Mesendoderm (in vitro differentiated cells): ENCODE data around the gene ARMH3.

Experiments
- DNase-seq: peaks from one replicate; pipeline ENCODE4 v3.0.0; 2013
- H2AK5ac ChIP-seq: 2 replicates; pipeline ENCODE4 v1.6.1; 2013; ENCODE audit warnings: low read length, inconsistent platforms
- H2BK120ac ChIP-seq: 2 replicates; pipeline ENCODE4 v1.6.1; 2013; ENCODE audit warnings: low read depth, mild to moderate bottlenecking, low read length, moderate library complexity, mixed read lengths
- H2BK15ac ChIP-seq: replicated peaks from 2 replicates; pipeline ENCODE4 v1.6.1; 2013; ENCODE audit warnings: low read depth, mild to moderate bottlenecking, moderate library complexity
- H2BK5ac ChIP-seq: 2 replicates; pipeline ENCODE4 v1.6.1; 2013; ENCODE audit warnings: low read length, inconsistent platforms
- H3K18ac ChIP-seq: 2 replicates; pipeline ENCODE4 v1.6.1; 2013; ENCODE audit warnings: mild to moderate bottlenecking, low read length, mixed read lengths
- H3K23ac ChIP-seq: one replicate; pipeline ENCODE4 v1.6.1; 2013; ENCODE audit warnings: low read length
- H3K27ac ChIP-seq: 2 replicates; pipeline ENCODE4 v1.5.1; 2013; ENCODE audit warnings: low read depth, mild to moderate bottlenecking, inconsistent platforms, low read length, moderate library complexity
- H3K27me3 ChIP-seq: 2 replicates; pipeline ENCODE4 v1.6.1; 2013; ENCODE audit warnings: low read length, control low read depth, mild to moderate bottlenecking, inconsistent platforms; ENCODE audit not compliant: insufficient read depth, poor library complexity
- H3K36me3 ChIP-seq: 2 replicates; pipeline ENCODE4 v1.6.1; 2013; ENCODE audit warnings: low read length, inconsistent platforms; ENCODE audit not compliant: control insufficient read depth, insufficient read depth
- H3K4ac ChIP-seq: one replicate; pipeline ENCODE4 v1.6.1; 2013; ENCODE audit warnings: low read depth, mild to moderate bottlenecking, low read length, moderate library complexity
- H3K4me1 ChIP-seq: 2 replicates; pipeline ENCODE4 v1.6.1; 2013; ENCODE audit warnings: low read depth, low read length, inconsistent platforms; ENCODE audit not compliant: control insufficient read depth
- H3K4me2 ChIP-seq: 2 replicates; pipeline ENCODE4 v1.6.1; 2013; ENCODE audit warnings: low read length
- H3K4me3 ChIP-seq: 2 replicates; pipeline ENCODE4 v1.5.1; 2013; ENCODE audit warnings: mild to moderate bottlenecking, low read length
- H3K56ac ChIP-seq: one replicate; pipeline ENCODE4 v1.6.1; 2013; ENCODE audit warnings: low read length
- H3K79me1 ChIP-seq: 2 replicates; pipeline ENCODE4 v1.6.1; 2013; ENCODE audit warnings: low read length, inconsistent platforms
- H3K79me2 ChIP-seq: 2 replicates; pipeline ENCODE4 v1.6.1; 2013; ENCODE audit warnings: mild to moderate bottlenecking, low read length; ENCODE audit not compliant: control insufficient read depth, insufficient read depth
- H3K9ac ChIP-seq: 2 replicates; pipeline ENCODE4 v1.6.1; 2013; ENCODE audit warnings: low read length, inconsistent platforms
- H4K5ac ChIP-seq: one replicate; pipeline ENCODE4 v1.6.1; 2013; ENCODE audit warnings: low read length
- H4K8ac ChIP-seq: one replicate; pipeline ENCODE4 v1.6.1; 2013; ENCODE audit warnings: low read depth, mild to moderate bottlenecking, control low read depth, low read length, moderate library complexity
- WGBS: extraction: QIAGEN DNeasy Blood & Tissue Kit; methylation state at CpG from one replicate; pipeline ENCODE4 v1.1.7; 2013; ENCODE audit warnings: low lambda C conversion rate, missing lambda C conversion rate; ENCODE audit not compliant: insufficient coverage; ENCODE audit errors: extremely low coverage; 5-methylcytosine and 5-hydroxymethylcytosine counted together

Gene ARMH3

GRCh38 chr10:101838416-101838970 is 217.5 kb downstream of the ARMH3 start:
- DNase-seq, result no peak
- Histone ChIP-seq H3K4me1 (no peaks in the 10 kb centered on the region), H3K4ac (no peak overlapping the region), H3K27ac (no peak overlapping the region), H2BK15ac (no peak overlapping the region), H3K79me1 (no peaks in the 10 kb centered on the region), H3K79me2 (no peaks in the 10 kb centered on the region), H3K27me3 (peaks cover 2% of the 10 kb centered on the region), H4K5ac (no peak overlapping the region), H3K4me3 (no peak overlapping the region), H2AK5ac (no peak overlapping the region), H2BK5ac (no peak overlapping the region), H3K36me3 (no peaks in the 10 kb centered on the region), H3K56ac (no peak overlapping the region), H4K8ac (no peak overlapping the region), H3K9ac (no peak overlapping the region), H3K18ac (no peak overlapping the region), H3K4me2 (no peak overlapping the region), H2BK120ac (no peak overlapping the region), H3K23ac (no peak overlapping the region)
- no CpG with 5 or more reads among the region's 6 CpGs for WGBS

DNA sequence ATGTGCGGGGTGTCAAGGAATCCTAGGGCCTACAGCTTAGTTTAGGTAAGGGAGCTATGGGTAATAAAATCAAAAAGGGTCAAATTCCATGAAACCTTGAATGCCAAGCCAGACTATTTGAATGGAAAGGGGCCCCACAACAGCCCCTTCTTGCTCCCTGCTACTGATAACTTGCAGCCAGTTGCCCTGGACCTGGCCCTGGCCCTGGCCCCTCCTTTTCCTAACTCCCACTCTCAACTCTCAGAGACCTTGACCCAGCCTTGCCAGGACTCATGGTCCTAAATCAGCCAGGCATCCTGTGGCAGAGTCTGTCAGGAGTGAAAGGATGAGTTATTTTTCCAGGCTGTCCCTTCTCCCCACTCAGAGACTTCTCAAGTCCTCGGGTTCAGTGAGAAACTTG is 218.2 kb downstream of the ARMH3 start:
- no peak overlapping the region for H3K4me2 ChIP-seq
- H3K56ac ChIP-seq, result no peak overlapping the region
- no peak overlapping the region for H4K5ac ChIP-seq
- no peaks in the 10 kb centered on the region for H3K36me3 ChIP-seq
- H3K27me3 ChIP-seq, result peaks cover 2% of the 10 kb centered on the region
- H2BK120ac ChIP-seq, result no peak overlapping the region
- no peak overlapping the region for H3K27ac ChIP-seq
- H3K23ac ChIP-seq, result no peak overlapping the region
- no peak overlapping the region for H2BK5ac ChIP-seq
- no peak overlapping the region for H3K9ac ChIP-seq
- H3K18ac ChIP-seq, result no peak overlapping the region
- no peak overlapping the region for H4K8ac ChIP-seq
- H3K79me1 ChIP-seq, result no peaks in the 10 kb centered on the region
- no peak overlapping the region for H2AK5ac ChIP-seq
- WGBS, result no CpG with 5 or more reads among the region's 2 CpGs
- no peak overlapping the region for H3K4me3 ChIP-seq
- no peak overlapping the region for H2BK15ac ChIP-seq
- no peak for DNase-seq
- no peaks in the 10 kb centered on the region for H3K4me1 ChIP-seq
- no peak overlapping the region for H3K4ac ChIP-seq
- no peaks in the 10 kb centered on the region for H3K79me2 ChIP-seq

GRCh38 chr10:101835362-101835761 is 220.6 kb downstream of the ARMH3 start:
- H4K5ac ChIP-seq, result no peak overlapping the region
- no peak overlapping the region for H2BK5ac ChIP-seq
- H3K4me3 ChIP-seq, result no peak overlapping the region
- no peak overlapping the region for H3K18ac ChIP-seq
- H3K4me1 ChIP-seq, result peaks cover 2% of the 10 kb centered on the region
- no CpG with 5 or more reads among the region's 4 CpGs for WGBS
- H3K23ac ChIP-seq, result no peak overlapping the region
- no peak overlapping the region for H4K8ac ChIP-seq
- H3K79me1 ChIP-seq, result no peaks in the 10 kb centered on the region
- H2BK15ac ChIP-seq, result no peak overlapping the region
- H2AK5ac ChIP-seq, result no peak overlapping the region
- H3K36me3 ChIP-seq, result no peaks in the 10 kb centered on the region
- no peak overlapping the region for H3K4me2 ChIP-seq
- H2BK120ac ChIP-seq, result no peak overlapping the region
- no peak for DNase-seq
- H3K4ac ChIP-seq, result no peak overlapping the region
- no peak overlapping the region for H3K56ac ChIP-seq
- no peak overlapping the region for H3K27ac ChIP-seq
- H3K9ac ChIP-seq, result no peak overlapping the region
- no peaks in the 10 kb centered on the region for H3K27me3 ChIP-seq
- H3K79me2 ChIP-seq, result no peaks in the 10 kb centered on the region

GRCh38 chr10:101834341-101834740 is 221.6 kb downstream of the ARMH3 start:
- Histone ChIP-seq H2BK15ac (no peak overlapping the region), H3K27me3 (no peaks in the 10 kb centered on the region), H2BK5ac (no peak overlapping the region), H2AK5ac (no peak overlapping the region), H3K27ac (no peak overlapping the region), H4K5ac (no peak overlapping the region), H3K9ac (no peak overlapping the region), H3K23ac (no peak overlapping the region), H3K4ac (no peak overlapping the region), H3K79me2 (no peaks in the 10 kb centered on the region), H3K79me1 (no peaks in the 10 kb centered on the region), H3K18ac (no peak overlapping the region), H3K4me2 (no peak overlapping the region), H3K4me3 (no peak overlapping the region), H4K8ac (no peak overlapping the region), H3K4me1 (peaks cover 6% of the 10 kb centered on the region), H3K36me3 (no peaks in the 10 kb centered on the region), H2BK120ac (no peak overlapping the region), H3K56ac (no peak overlapping the region)
- no peak for DNase-seq
- WGBS, result no CpG with 5 or more reads among the region's 8 CpGs

- no peak overlapping the region for H3K18ac ChIP-seq
- no peak overlapping the region for H3K4me3 ChIP-seq
- H3K79me2 ChIP-seq, result no peaks in the 10 kb centered on the region
- H2BK5ac ChIP-seq, result no peak overlapping the region
- H4K5ac ChIP-seq, result no peak overlapping the region
- H3K4me1 ChIP-seq, result peaks cover 6% of the 10 kb centered on the region
- no peaks in the 10 kb centered on the region for H3K79me1 ChIP-seq
- no peaks in the 10 kb centered on the region for H3K36me3 ChIP-seq
- no peak overlapping the region for H2BK120ac ChIP-seq
- H3K27me3 ChIP-seq, result no peaks in the 10 kb centered on the region
- no peak overlapping the region for H3K56ac ChIP-seq
- no peak overlapping the region for H2BK15ac ChIP-seq
- H3K4me2 ChIP-seq, result no peak overlapping the region
- WGBS, result no CpG with 5 or more reads among the region's 1 CpG
- no peak for DNase-seq
- no peak overlapping the region for H4K8ac ChIP-seq
- H3K23ac ChIP-seq, result no peak overlapping the region
- no peak overlapping the region for H3K4ac ChIP-seq
- H2AK5ac ChIP-seq, result no peak overlapping the region
- H3K27ac ChIP-seq, result no peak overlapping the region
- H3K9ac ChIP-seq, result no peak overlapping the region
These were observed 222.5 kb downstream of the ARMH3 start for GRCh38 chr10:101833466-101833865.

GRCh38 chr10:101832325-101832771 is 223.6 kb downstream of the ARMH3 start:
- no peak overlapping the region for H3K9ac ChIP-seq
- no peak overlapping the region for H3K4me2 ChIP-seq
- no peak overlapping the region for H2BK15ac ChIP-seq
- H2BK120ac ChIP-seq, result no peak overlapping the region
- DNase-seq, result no peak
- no peak overlapping the region for H3K56ac ChIP-seq
- H3K23ac ChIP-seq, result no peak overlapping the region
- no peaks in the 10 kb centered on the region for H3K79me2 ChIP-seq
- WGBS, result no CpG with 5 or more reads among the region's 4 CpGs
- H3K27ac ChIP-seq, result no peak overlapping the region
- no peak overlapping the region for H4K8ac ChIP-seq
- H3K4me1 ChIP-seq, result peaks cover 6% of the 10 kb centered on the region
- H3K4ac ChIP-seq, result no peak overlapping the region
- H2BK5ac ChIP-seq, result no peak overlapping the region
- H3K4me3 ChIP-seq, result no peak overlapping the region
- H3K36me3 ChIP-seq, result no peaks in the 10 kb centered on the region
- H3K18ac ChIP-seq, result no peak overlapping the region
- H3K27me3 ChIP-seq, result no peaks in the 10 kb centered on the region
- no peak overlapping the region for H4K5ac ChIP-seq
- no peaks in the 10 kb centered on the region for H3K79me1 ChIP-seq
- H2AK5ac ChIP-seq, result no peak overlapping the region
